DND-41 (cell line): ENCODE results near the gene GHITM.
A peak's percentile ranks its signal among the peaks of the same experiment; 100 is the strongest.

Source experiments
- ATAC-seq: fragments of 200-7000 bp; cut with Tn5 transposase; 3 replicates; pipeline ENCODE4 v1.9.1; 2021; ENCODE audit warnings: low read depth; ENCODE audit not compliant: insufficient read depth
- DNase-seq: peaks from one replicate; pipeline ENCODE4 v3.0.0-alpha.2; 2020
- H2AFZ ChIP-seq: 2 replicates; pipeline ENCODE4 v1.6.0; 2012; ENCODE audit warnings: low read depth, low read length
- H3K27ac ChIP-seq: 2 replicates; pipeline ENCODE4 v1.5.1; 2012; ENCODE audit warnings: low read length, inconsistent platforms
- H3K27me3 ChIP-seq: fragments of 200-600 bp; sonication (generic); 2 replicates; pipeline ENCODE4 v1.6.0; 2012; ENCODE audit warnings: low read length, mild to moderate bottlenecking, inconsistent platforms; ENCODE audit not compliant: insufficient read depth, poor library complexity
- H3K36me3 ChIP-seq: 2 replicates; pipeline ENCODE4 v1.5.1; 2012; ENCODE audit warnings: low read length, inconsistent platforms; ENCODE audit not compliant: insufficient read depth
- H3K4me1 ChIP-seq: 2 replicates; pipeline ENCODE4 v1.5.1; 2012; ENCODE audit warnings: mild to moderate bottlenecking, low read length; ENCODE audit not compliant: insufficient read depth
- H3K4me2 ChIP-seq: 2 replicates; pipeline ENCODE4 v1.6.0; 2012; ENCODE audit warnings: mild to moderate bottlenecking, moderate library complexity, low read length, inconsistent platforms; ENCODE audit not compliant: insufficient read depth
- H3K4me3 ChIP-seq, 2 experiments: fragments of 200-600 bp in 1 of 2; shearing (Covaris generic) in 1 of 2; 2 replicates each; pipeline ENCODE4 v1.5.1; 2012 to 2016; ENCODE audit warnings: inconsistent platforms in 2 of 2, low read length in 2 of 2, mild to moderate bottlenecking in 2 of 2, low read depth in 1 of 2, moderate library complexity in 1 of 2
- H3K79me2 ChIP-seq: 2 replicates; pipeline ENCODE4 v1.6.0; 2012; ENCODE audit warnings: low read length, inconsistent platforms; ENCODE audit not compliant: insufficient read depth
- H3K9ac ChIP-seq: 2 replicates; pipeline ENCODE4 v1.6.0; 2012; ENCODE audit warnings: low read depth, mild to moderate bottlenecking, inconsistent platforms, low read length, moderate library complexity
- H3K9me3 ChIP-seq: 2 replicates; pipeline ENCODE4 v1.5.1; 2012; ENCODE audit warnings: low read length, moderate library complexity, mild to moderate bottlenecking, inconsistent platforms; ENCODE audit not compliant: insufficient read depth, severe bottlenecking
- H4K20me1 ChIP-seq: 2 replicates; pipeline ENCODE4 v1.6.0; 2012; ENCODE audit warnings: low read length; ENCODE audit not compliant: insufficient read depth
- CTCF ChIP-seq: IDR thresholded peaks from 2 replicates; pipeline ENCODE4 v1.5.1; 2012; ENCODE audit warnings: borderline replicate concordance, low read length, moderate library complexity, mild to moderate bottlenecking; ENCODE audit not compliant: poor library complexity, severe bottlenecking; ENCODE audit errors: extremely low read depth
- EZH2 ChIP-seq: IDR thresholded peaks from 3 replicates; pipeline ENCODE4 v1.6.1; 2012; ENCODE audit warnings: borderline replicate concordance, low read depth, mild to moderate bottlenecking, moderate library complexity, low read length, inconsistent platforms; ENCODE audit not compliant: severe bottlenecking

The GHITM gene

GRCh38 chr10:84176351-84176750, 37.0 kb downstream of the GHITM start:
- Histone ChIP-seq H3K9ac (no peak overlapping the region), H3K36me3 (no peaks in the 10 kb centered on the region), H3K9me3 (no peaks in the 10 kb centered on the region), H3K27ac (no peak overlapping the region), H3K4me2 (no peak overlapping the region), H3K4me1 (peaks cover 10% of the 10 kb centered on the region), H4K20me1 (no peaks in the 10 kb centered on the region), H3K27me3 (no peaks in the 10 kb centered on the region), H3K4me3 (no peak overlapping the region), H3K79me2 (no peaks in the 10 kb centered on the region), H2AFZ (no peak overlapping the region)
- TF ChIP-seq EZH2: no peak
- no peak for TF ChIP-seq CTCF
- DNase-seq: no peak
- ATAC-seq: no peak

DNA sequence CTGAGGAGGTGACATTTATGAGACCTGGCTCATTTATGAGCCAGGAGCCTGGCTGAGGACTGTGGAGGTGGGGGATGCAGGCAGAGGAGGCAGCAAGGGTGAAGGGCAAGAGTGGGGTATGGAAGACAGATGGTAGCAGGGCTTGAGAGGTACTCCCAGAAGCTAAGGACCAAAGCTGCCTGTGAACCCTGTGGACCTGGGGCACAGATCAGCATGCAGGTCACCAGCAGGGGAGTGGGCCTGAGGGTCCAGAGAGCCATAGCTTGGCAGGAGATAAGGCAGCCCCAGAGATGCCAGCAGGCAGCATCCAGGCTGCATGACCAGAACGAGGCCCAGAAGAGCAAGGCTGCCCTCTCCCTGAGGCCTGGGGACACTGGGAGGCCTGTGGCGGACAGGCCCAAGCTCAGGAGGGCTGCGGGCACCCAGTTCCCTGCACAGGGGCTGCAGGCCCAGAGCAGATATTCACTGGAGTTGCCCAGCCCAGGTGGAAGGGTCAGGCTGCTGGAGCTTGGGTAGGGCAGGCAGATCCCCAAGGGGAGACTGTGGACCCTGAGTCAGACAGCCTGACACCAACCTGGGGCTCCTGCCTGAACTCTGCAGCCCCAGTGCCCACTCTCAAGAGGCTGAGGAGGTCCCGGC, 37.6 kb downstream of the GHITM start:
- no peaks in the 10 kb centered on the region for H3K9me3 ChIP-seq
- no peaks in the 10 kb centered on the region for H3K36me3 ChIP-seq
- H3K4me2 ChIP-seq: no peak overlapping the region
- no peak for TF ChIP-seq CTCF
- TF ChIP-seq EZH2: no peak
- H3K27ac ChIP-seq: no peak overlapping the region
- peaks cover 10% of the 10 kb centered on the region for H3K4me1 ChIP-seq
- DNase-seq: no peak
- no peak overlapping the region for H2AFZ ChIP-seq
- ATAC-seq: peak; percentile 18; the same call in 1 of the 3 replicates
- no peak overlapping the region for H3K9ac ChIP-seq
- no peaks in the 10 kb centered on the region for H3K27me3 ChIP-seq
- H3K79me2 ChIP-seq: no peaks in the 10 kb centered on the region
- H3K4me3 ChIP-seq: no peak overlapping the region
- no peaks in the 10 kb centered on the region for H4K20me1 ChIP-seq

GRCh38 chr10:84177541-84178141, 38.3 kb downstream of the GHITM start:
- Histone ChIP-seq H3K79me2 (no peaks in the 10 kb centered on the region), H3K4me2 (no peak overlapping the region), H2AFZ (no peak overlapping the region), H3K4me3 (no peak overlapping the region), H3K9ac (no peak overlapping the region), H3K4me1 (peaks cover 10% of the 10 kb centered on the region), H3K36me3 (no peaks in the 10 kb centered on the region), H3K9me3 (no peaks in the 10 kb centered on the region), H3K27ac (no peak overlapping the region), H4K20me1 (no peaks in the 10 kb centered on the region), H3K27me3 (no peaks in the 10 kb centered on the region)
- DNase-seq (peak; percentile 52), ATAC-seq (peak; percentile 86)
- TF ChIP-seq EZH2 (no peak), CTCF (no peak)
